H9 (cell line): ENCODE measurements around the gene CEP152. TPM values are rescaled to one million over a fixed set of nuclear protein-coding genes. Genes with fewer than 3 reads are reported as not detected.

ENCODE experiments used
- DNase-seq: peaks from one replicate; pipeline ENCODE4 v3.0.0-alpha.2; 2017
- H2AFZ ChIP-seq: one replicate; pipeline ENCODE4 v1.6.1; 2013; ENCODE audit warnings: mild to moderate bottlenecking, low read length, control low read depth, moderate library complexity
- H2AK5ac ChIP-seq: 2 replicates; pipeline ENCODE4 v1.6.1; 2013; ENCODE audit warnings: low read length, control low read depth, mixed read lengths; ENCODE audit not compliant: insufficient read length
- H2BK120ac ChIP-seq: one replicate; pipeline ENCODE4 v1.6.1; 2013; ENCODE audit warnings: low read depth, mild to moderate bottlenecking, low read length, control low read depth, inconsistent platforms; ENCODE audit not compliant: poor library complexity, severe bottlenecking
- H2BK12ac ChIP-seq: 2 replicates; pipeline ENCODE4 v1.6.1; 2013; ENCODE audit warnings: low read length, control low read depth, mixed read lengths, low read depth; ENCODE audit not compliant: insufficient read length
- H2BK15ac ChIP-seq: 2 replicates; pipeline ENCODE4 v1.6.1; 2013; ENCODE audit warnings: low read depth, low read length, control low read depth
- H2BK20ac ChIP-seq: one replicate; pipeline ENCODE4 v1.6.1; 2013; ENCODE audit warnings: low read depth, mild to moderate bottlenecking, low read length, control low read depth, inconsistent platforms; ENCODE audit not compliant: poor library complexity, severe bottlenecking
- H2BK5ac ChIP-seq: 2 replicates; pipeline ENCODE4 v1.6.1; 2013; ENCODE audit warnings: low read length, control low read depth, mixed read lengths; ENCODE audit not compliant: insufficient read length
- H3K14ac ChIP-seq: 2 replicates; pipeline ENCODE4 v1.6.1; 2013; ENCODE audit warnings: low read length, control low read depth; ENCODE audit not compliant: insufficient read depth
- H3K18ac ChIP-seq: 2 replicates; pipeline ENCODE4 v1.6.1; 2013; ENCODE audit warnings: low read depth, mild to moderate bottlenecking, mixed read lengths, low read length, control low read depth; ENCODE audit not compliant: insufficient read length
- H3K23ac ChIP-seq: 2 replicates; pipeline ENCODE4 v1.6.1; 2013; ENCODE audit warnings: low read length, control low read depth, mixed read lengths, low read depth; ENCODE audit not compliant: insufficient read length
- H3K23me2 ChIP-seq: 2 replicates; pipeline ENCODE4 v1.6.1; 2013; ENCODE audit warnings: low read depth, mild to moderate bottlenecking, mixed read lengths, low read length, control low read depth; ENCODE audit not compliant: insufficient read length, poor library complexity, severe bottlenecking
- H3K27ac ChIP-seq: 2 replicates; pipeline ENCODE4 v1.5.1; 2013; ENCODE audit warnings: low read length, control low read depth, mixed read lengths, low read depth; ENCODE audit not compliant: insufficient read length
- H3K27me3 ChIP-seq: 2 replicates; pipeline ENCODE4 v1.6.1; 2013; ENCODE audit warnings: low read length, control low read depth, inconsistent platforms; ENCODE audit not compliant: insufficient read depth
- H3K4ac ChIP-seq: 2 replicates; pipeline ENCODE4 v1.6.1; 2013; ENCODE audit warnings: low read depth, mild to moderate bottlenecking, control low read depth, inconsistent platforms, low read length, moderate library complexity
- H3K4me1 ChIP-seq: 2 replicates; pipeline ENCODE4 v1.6.1; 2013; ENCODE audit warnings: low read length, control low read depth, inconsistent platforms; ENCODE audit not compliant: insufficient read depth
- H3K4me2 ChIP-seq: 2 replicates; pipeline ENCODE4 v1.6.1; 2013; ENCODE audit warnings: low read length, control low read depth, mixed read lengths; ENCODE audit not compliant: insufficient read length, insufficient read depth
- H3K56ac ChIP-seq: 2 replicates; pipeline ENCODE4 v1.6.1; 2013; ENCODE audit warnings: low read depth, mild to moderate bottlenecking, mixed read lengths, low read length, control low read depth; ENCODE audit not compliant: insufficient read length
- H3K79me1 ChIP-seq: 2 replicates; pipeline ENCODE4 v1.6.1; 2013; ENCODE audit warnings: low read depth, mild to moderate bottlenecking, moderate library complexity, low read length, control low read depth, inconsistent platforms; ENCODE audit not compliant: insufficient read depth, poor library complexity, severe bottlenecking
- H3K79me2 ChIP-seq: 2 replicates; pipeline ENCODE4 v1.6.1; 2013; ENCODE audit warnings: low read length, control low read depth, inconsistent platforms; ENCODE audit not compliant: insufficient read depth
- H3K9ac ChIP-seq: 2 replicates; pipeline ENCODE4 v1.6.1; 2013; ENCODE audit warnings: low read length, control low read depth, mixed read lengths; ENCODE audit not compliant: insufficient read length; ENCODE audit errors: extremely low read depth
- H3K9me3 ChIP-seq: one replicate; pipeline ENCODE4 v1.6.1; 2013; ENCODE audit warnings: low read depth, low read length, inconsistent platforms; ENCODE audit not compliant: control insufficient read depth
- H3T11ph ChIP-seq: one replicate; pipeline ENCODE4 v1.6.1; 2013; ENCODE audit warnings: mild to moderate bottlenecking, low read length, control low read depth, inconsistent platforms
- H4K20me1 ChIP-seq: one replicate; pipeline ENCODE4 v1.6.1; 2013; ENCODE audit not compliant: control insufficient read depth, insufficient read length, insufficient read depth
- H4K5ac ChIP-seq: 2 replicates; pipeline ENCODE4 v1.6.1; 2013; ENCODE audit warnings: low read depth, mild to moderate bottlenecking, mixed read lengths, low read length, control low read depth; ENCODE audit not compliant: insufficient read length
- H4K8ac ChIP-seq: replicated peaks from 2 replicates; pipeline ENCODE4 v1.6.1; 2013; ENCODE audit warnings: low read length, control low read depth, mixed read lengths, low read depth; ENCODE audit not compliant: insufficient read length
- H4K91ac ChIP-seq: 2 replicates; pipeline ENCODE4 v1.6.1; 2013; ENCODE audit warnings: low read depth, mild to moderate bottlenecking, moderate library complexity, mixed read lengths, low read length, control low read depth; ENCODE audit not compliant: insufficient read length
- H3K27ac Mint-ChIP-seq, 3 experiments: 2 replicates in 2 of 3; 3 replicates in 1 of 3; pipeline ENCODE4 v1.8.0; 2020 to 2021; ENCODE audit warnings: mixed read lengths in 3 of 3, mild to moderate bottlenecking in 1 of 3, moderate library complexity in 1 of 3
- H3K27me3 Mint-ChIP-seq: 2 replicates; pipeline ENCODE4 v1.8.0; 2021; ENCODE audit warnings: low read depth, mild to moderate bottlenecking, moderate library complexity, mixed read lengths
- H3K36me3 Mint-ChIP-seq, 3 experiments: 2 replicates in 2 of 3; 3 replicates in 1 of 3; pipeline ENCODE4 v1.8.0; 2020 to 2021; ENCODE audit warnings: low read depth in 3 of 3, mixed read lengths in 3 of 3; ENCODE audit not compliant: insufficient read depth in 1 of 3
- H3K4me1 Mint-ChIP-seq, 2 experiments: 2 replicates each; pipeline ENCODE4 v1.8.0; 2020; ENCODE audit warnings: mixed read lengths in 2 of 2
- H3K4me3 Mint-ChIP-seq, 2 experiments: 2 replicates in 1 of 2; 3 replicates in 1 of 2; pipeline ENCODE4 v1.8.0; 2020 to 2021; ENCODE audit warnings: mild to moderate bottlenecking in 2 of 2, mixed read lengths in 2 of 2, moderate library complexity in 1 of 2
- H3K9me3 Mint-ChIP-seq, 2 experiments: 2 replicates in 1 of 2; 3 replicates in 1 of 2; pipeline ENCODE4 v1.8.0; 2020; ENCODE audit warnings: mild to moderate bottlenecking in 2 of 2, mixed read lengths in 2 of 2, moderate library complexity in 1 of 2
- CTCF ChIP-seq: fragments of 200-600 bp; sonication (generic); conservative IDR thresholded peaks from 3 replicates; pipeline ENCODE4 v1.8.0; 2021; ENCODE audit warnings: antibody characterized with exemption, mild to moderate bottlenecking
- total RNA-seq: library from RNA; stranded (reverse); gene quantifications from 2 replicates; pipeline ENCODE4 v1.2.1, GENCODE V29; 2021

CEP152 gene
- total RNA-seq, 1 experiment from 2014 or later = 10.9 TPM

DNA sequence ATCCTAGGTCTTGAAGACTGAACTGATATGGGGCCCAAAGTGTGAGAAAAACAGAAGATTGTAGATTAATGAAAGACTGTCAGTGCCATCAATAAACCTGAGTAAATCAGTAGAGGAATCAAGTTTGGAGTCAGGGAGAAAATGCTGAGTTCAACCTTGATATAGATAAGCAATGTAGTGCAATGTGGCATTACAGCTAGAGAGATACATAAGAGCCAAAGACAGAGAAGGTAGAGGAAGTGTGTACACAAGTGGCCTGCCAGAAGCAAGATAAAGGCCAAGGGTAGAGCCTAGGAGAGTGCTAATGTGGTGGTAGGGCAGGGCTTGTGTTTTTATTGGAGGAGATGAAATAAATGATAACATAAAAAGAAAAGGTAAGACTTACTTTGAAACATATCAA is 41.1 kb upstream of the CEP152 start:
- H3K27ac ChIP-seq = no peak overlapping the region
- Mint-ChIP-seq H3K27me3 (peaks cover 2% of the 10 kb centered on the region; the same call in 1 of the 2 replicates), H3K4me3 (no peak overlapping the region), H3K9me3 (no peaks in the 10 kb centered on the region; a peak in 1 of 5 replicates), H3K4me1 (peaks cover 17 to 18% of the 10 kb centered on the region in 2 experiments), H3K27ac (no peak overlapping the region), H3K36me3 (no peaks in the 10 kb centered on the region)
- no peaks in the 10 kb centered on the region for H3K79me1 ChIP-seq
- H4K91ac ChIP-seq = no peak overlapping the region
- H3K4ac ChIP-seq = no peak overlapping the region
- H2BK20ac ChIP-seq = no peak overlapping the region
- H3K23ac ChIP-seq = no peak overlapping the region
- no peak for TF ChIP-seq CTCF
- no peaks in the 10 kb centered on the region for H3K79me2 ChIP-seq
- H3K4me2 ChIP-seq = no peak overlapping the region
- H2AFZ ChIP-seq = no peak overlapping the region
- H3K4me1 ChIP-seq = peaks cover 5% of the 10 kb centered on the region; the same call in 1 of the 2 replicates
- H3K14ac ChIP-seq = no peak overlapping the region
- H2BK15ac ChIP-seq = no peak overlapping the region
- no peak overlapping the region for H3K9ac ChIP-seq
- no peak overlapping the region for H3K18ac ChIP-seq
- H3K56ac ChIP-seq = no peak overlapping the region
- H4K20me1 ChIP-seq = no peaks in the 10 kb centered on the region
- no peak overlapping the region for H4K5ac ChIP-seq
- H4K8ac ChIP-seq = no peak overlapping the region
- no peak overlapping the region for H2BK12ac ChIP-seq
- H2BK5ac ChIP-seq = no peak overlapping the region
- DNase-seq = no peak
- no peak overlapping the region for H3T11ph ChIP-seq
- H2BK120ac ChIP-seq = no peak overlapping the region
- H2AK5ac ChIP-seq = no peak overlapping the region
- H3K9me3 ChIP-seq = no peaks in the 10 kb centered on the region
- H3K23me2 ChIP-seq = no peaks in the 10 kb centered on the region
- H3K27me3 ChIP-seq = no peaks in the 10 kb centered on the region
